Measurements from ENCODE around the gene PPEF1. TPM values are rescaled to one million over a fixed set of nuclear protein-coding genes. Genes with fewer than 3 reads are reported as not detected.

The PPEF1 gene
- total RNA-seq, 6 donors from 2014 or later: 0.20 to 6.7 (median 0.36) TPM; not detected in 2

DNA sequence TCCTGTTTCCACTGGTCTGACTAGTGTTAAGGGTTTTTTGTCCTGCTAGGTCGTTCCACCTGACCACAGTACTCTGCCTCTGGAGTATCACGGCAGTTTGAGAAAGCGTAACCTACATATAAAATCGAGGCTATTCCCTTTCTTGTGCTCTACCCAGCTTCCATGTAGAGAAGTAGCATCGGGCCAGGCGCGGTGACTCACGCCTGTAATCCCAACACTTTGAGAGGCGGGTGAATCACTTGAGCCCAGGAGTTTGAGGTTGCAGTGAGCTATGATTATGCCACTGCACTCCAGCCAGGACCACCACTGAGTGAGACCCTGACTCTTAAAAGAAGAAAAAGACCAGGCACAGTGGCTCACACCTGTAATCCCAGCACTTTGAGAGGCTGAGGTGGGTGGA lies 7.5 kb downstream of the PPEF1 start:
- Histone ChIP-seq H3K4me1 (no peaks in the 10 kb centered on the region), H3K4me3 (no peak overlapping the region), H3K27ac (no peak overlapping the region), H3K36me3 (no peaks in the 10 kb centered on the region), H3K27me3 (no peaks in the 10 kb centered on the region), H3K9me3 (no peaks in the 10 kb centered on the region)
- WGBS, 2 donors: 83% methylated on average over 9 of the region's 9 CpGs; no CpG with 5 or more reads in 1 of the 2 donors
- TF ChIP-seq EP300 (IDR thresholded peaks at IDR 0.05) (no peak), POLR2A (IDR thresholded peaks at IDR 0.05) (no peak), POLR2AphosphoS5 (IDR thresholded peaks at IDR 0.05) (no peak)
- TF ChIP-seq, protein P1, sequence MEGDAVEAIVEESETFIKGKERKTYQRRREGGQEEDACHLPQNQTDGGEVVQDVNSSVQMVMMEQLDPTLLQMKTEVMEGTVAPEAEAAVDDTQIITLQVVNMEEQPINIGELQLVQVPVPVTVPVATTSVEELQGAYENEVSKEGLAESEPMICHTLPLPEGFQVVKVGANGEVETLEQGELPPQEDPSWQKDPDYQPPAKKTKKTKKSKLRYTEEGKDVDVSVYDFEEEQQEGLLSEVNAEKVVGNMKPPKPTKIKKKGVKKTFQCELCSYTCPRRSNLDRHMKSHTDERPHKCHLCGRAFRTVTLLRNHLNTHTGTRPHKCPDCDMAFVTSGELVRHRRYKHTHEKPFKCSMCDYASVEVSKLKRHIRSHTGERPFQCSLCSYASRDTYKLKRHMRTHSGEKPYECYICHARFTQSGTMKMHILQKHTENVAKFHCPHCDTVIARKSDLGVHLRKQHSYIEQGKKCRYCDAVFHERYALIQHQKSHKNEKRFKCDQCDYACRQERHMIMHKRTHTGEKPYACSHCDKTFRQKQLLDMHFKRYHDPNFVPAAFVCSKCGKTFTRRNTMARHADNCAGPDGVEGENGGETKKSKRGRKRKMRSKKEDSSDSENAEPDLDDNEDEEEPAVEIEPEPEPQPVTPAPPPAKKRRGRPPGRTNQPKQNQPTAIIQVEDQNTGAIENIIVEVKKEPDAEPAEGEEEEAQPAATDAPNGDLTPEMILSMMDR (IDR thresholded peaks at IDR 0.05): no peak
- DNase-seq (no peak), ATAC-seq (ENCODE audit: low FRiP score in 2 of 2) (no peak)

DNA sequence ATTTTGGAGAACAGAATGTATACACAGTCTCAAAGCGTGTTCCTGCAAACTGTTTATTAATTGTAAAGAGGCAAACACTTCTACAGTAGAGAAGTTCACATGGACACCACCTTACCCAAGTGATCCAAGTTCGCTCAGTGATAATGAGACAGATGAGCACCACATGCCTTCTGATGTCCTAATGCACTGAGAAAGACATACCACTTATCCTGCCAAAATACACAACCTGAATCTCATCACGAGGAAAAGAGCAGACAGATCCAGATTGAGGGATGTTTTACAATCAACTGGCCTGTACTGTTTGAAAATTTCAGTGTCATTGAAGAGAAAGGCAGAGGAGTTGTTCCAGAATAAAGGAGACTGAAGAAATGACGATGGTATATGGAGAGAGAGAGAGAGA lies 12.4 kb downstream of the PPEF1 start:
- DNase-seq (no peak), ATAC-seq (ENCODE audit: low FRiP score in 2 of 2) (no peak)
- Histone ChIP-seq H3K4me1 (peaks cover 0 to 5% (median 0%) of the 10 kb centered on the region in 4 donors), H3K27ac (no peak overlapping the region), H3K36me3 (no peaks in the 10 kb centered on the region), H3K4me3 (no peak overlapping the region), H3K9me3 (no peaks in the 10 kb centered on the region), H3K27me3 (no peaks in the 10 kb centered on the region)
- TF ChIP-seq POLR2A (IDR thresholded peaks at IDR 0.05): no peak
- WGBS, 2 donors: 76 to 86% methylated on average over 4 of the region's 4 CpGs

DNA sequence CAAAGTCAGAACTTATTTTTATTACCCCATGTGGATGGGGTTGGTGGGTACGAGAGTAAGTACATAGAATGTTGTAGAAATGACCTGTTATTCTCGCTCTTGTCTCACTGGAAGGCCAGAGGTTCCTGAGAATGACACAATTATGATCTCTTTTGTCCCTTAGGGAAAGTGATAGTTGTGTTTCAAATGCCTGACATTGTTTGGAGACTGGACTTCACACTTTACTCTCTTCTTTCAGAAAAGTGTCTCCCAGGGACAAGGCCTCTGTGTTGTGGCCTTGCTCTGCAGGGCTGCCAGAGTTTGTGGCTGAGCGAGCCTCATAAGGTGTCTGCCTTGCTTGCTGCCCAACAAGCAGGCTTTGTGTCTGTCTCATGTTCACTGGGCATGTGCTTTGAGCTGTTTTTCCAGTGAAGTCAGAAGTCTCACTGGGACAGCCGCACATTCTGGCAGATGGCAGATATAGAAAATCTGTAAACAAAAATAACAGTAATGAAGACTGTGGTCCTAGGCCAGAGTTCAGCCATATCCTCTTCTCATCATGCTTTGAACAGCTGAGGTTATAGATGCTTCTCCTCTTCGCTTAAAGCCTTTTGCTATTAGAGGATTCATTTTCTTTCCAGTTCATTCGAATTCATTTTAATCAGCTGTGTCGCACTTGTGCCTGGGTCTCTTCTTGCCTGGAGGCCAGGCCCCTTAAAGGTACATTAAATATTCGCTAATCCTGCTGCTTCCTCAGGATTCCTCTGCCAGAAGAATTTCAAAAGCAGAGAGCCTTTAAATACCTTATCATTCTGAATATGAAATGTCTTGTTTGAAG lies 14.4 kb downstream of the PPEF1 start:
- no peaks in the 10 kb centered on the region for H3K9me3 ChIP-seq
- no peaks in the 10 kb centered on the region for H3K36me3 ChIP-seq
- WGBS, 2 donors: 79 to 81% methylated on average over 7 to 8 of the region's 8 CpGs
- ATAC-seq (ENCODE audit: low FRiP score in 2 of 2): no peak
- DNase-seq: no peak
- TF ChIP-seq, protein P1 (IDR thresholded peaks at IDR 0.05): no peak
- TF ChIP-seq POLR2AphosphoS5 (IDR thresholded peaks at IDR 0.05) (no peak), POLR2A (IDR thresholded peaks at IDR 0.05) (no peak), EP300 (IDR thresholded peaks at IDR 0.05) (no peak)
- peaks cover 0 to 11% (median 0%) of the 10 kb centered on the region in 4 donors for H3K4me1 ChIP-seq
- H3K27ac ChIP-seq: peak overlapping the region in 3 of 4 donors; percentile 24 to 59 (median 44)
- H3K4me3 ChIP-seq: no peak overlapping the region
- H3K27me3 ChIP-seq: no peaks in the 10 kb centered on the region

DNA sequence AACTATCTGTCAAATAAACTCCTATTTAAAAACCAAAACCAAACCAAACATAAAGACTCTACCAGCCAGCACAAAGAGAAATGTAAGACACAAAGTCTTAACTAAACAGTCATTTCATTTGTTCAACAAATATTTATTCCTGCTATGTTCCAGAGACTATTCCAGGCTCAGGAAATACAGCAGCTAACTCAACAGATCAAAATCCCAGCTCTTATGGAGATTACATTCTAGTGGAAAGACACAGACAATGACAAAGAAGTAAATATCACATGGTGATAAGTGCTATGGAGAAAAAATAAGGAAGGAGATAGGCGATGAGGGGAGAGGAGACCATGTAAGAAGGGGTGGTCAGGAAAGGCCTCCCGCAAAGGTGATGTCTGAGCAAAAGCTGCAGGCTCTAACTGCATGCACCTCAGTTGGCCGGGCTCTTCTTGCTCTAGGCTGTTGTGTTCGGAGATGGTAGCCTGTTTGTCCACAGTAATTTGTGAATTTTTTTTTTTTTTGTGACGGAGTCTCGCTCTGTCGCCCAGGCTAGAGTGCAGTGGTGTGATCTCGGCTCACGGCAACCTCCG lies 15.1 kb downstream of the PPEF1 start:
- H3K4me3 ChIP-seq: no peak overlapping the region
- no peaks in the 10 kb centered on the region for H3K27me3 ChIP-seq
- H3K9me3 ChIP-seq: no peaks in the 10 kb centered on the region
- peaks cover 0 to 11% (median 0%) of the 10 kb centered on the region in 4 donors for H3K4me1 ChIP-seq
- H3K27ac ChIP-seq: peak overlapping the region in 3 of 4 donors; percentile 24 to 59 (median 44)
- no peak for ATAC-seq (ENCODE audit: low FRiP score in 2 of 2)
- H3K36me3 ChIP-seq: no peaks in the 10 kb centered on the region
- DNase-seq: no peak
- 87 to 94% methylated on average over 10 of the region's 10 CpGs for WGBS, 2 donors
- no peak for TF ChIP-seq POLR2A (IDR thresholded peaks at IDR 0.05)
- TF ChIP-seq POLR2AphosphoS5 (IDR thresholded peaks at IDR 0.05): no peak
- TF ChIP-seq, protein P1 (IDR thresholded peaks at IDR 0.05): no peak
- no peak for TF ChIP-seq EP300 (IDR thresholded peaks at IDR 0.05)

DNA sequence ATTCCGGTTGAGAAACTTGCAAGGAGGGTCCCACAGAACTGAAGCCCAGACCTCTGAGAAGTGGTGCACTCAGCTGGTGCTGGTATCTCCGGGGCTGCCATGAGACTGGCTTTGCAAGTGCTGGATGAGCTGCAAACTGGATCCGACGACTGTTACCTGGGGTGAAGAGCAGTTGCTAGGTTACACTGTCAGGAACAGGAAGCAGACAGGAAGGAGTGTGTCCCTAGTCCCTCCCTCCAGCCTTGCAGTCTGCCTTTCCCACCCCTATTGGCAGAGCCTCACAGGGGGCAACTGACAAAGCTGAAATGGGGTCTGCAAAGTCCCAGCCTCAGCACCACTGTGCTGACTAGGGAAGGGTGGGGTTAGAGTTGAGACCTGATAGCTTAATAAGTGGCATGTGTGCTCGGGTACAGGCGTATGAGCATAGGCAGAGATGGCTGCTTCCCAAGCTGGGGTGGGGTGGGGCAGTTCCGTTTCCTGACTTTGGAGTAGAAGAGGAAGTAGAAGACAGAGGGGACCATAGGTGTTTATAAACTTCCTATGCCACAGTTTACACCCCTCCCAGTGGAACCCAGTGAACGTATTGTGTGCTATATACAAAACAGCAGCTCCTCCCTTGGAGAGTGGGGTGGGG lies 18.0 kb downstream of the PPEF1 start:
- no peaks in the 10 kb centered on the region for H3K27me3 ChIP-seq
- WGBS, 2 donors: 38 to 56% methylated on average over 7 to 8 of the region's 8 CpGs
- peak in 1 of 2 donors; percentile 52 for ATAC-seq (ENCODE audit: low FRiP score in 2 of 2)
- DNase-seq: peak in 1 of 2 donors; percentile 33
- TF ChIP-seq POLR2AphosphoS5 (IDR thresholded peaks at IDR 0.05) (peak in 1 of 2 donors; percentile 67), EP300 (IDR thresholded peaks at IDR 0.05) (peak in 1 of 4 donors; percentile 28)
- TF ChIP-seq, protein P1 (IDR thresholded peaks at IDR 0.05): no peak
- H3K4me1 ChIP-seq: peaks cover 0 to 11% (median 0%) of the 10 kb centered on the region in 4 donors
- H3K9me3 ChIP-seq: no peaks in the 10 kb centered on the region
- peak overlapping the region in 2 of 4 donors; percentile 63 to 68 for H3K27ac ChIP-seq
- H3K4me3 ChIP-seq: no peak overlapping the region
- no peaks in the 10 kb centered on the region for H3K36me3 ChIP-seq
